HG02759 (cell line): ENCODE results near the gene ST3GAL5.
A peak's percentile ranks its signal among the peaks of the same experiment; 100 is the strongest.
"Not testable (repeated sequence)": the region's sequence is repeated elsewhere in the genome, so short reads cannot be mapped to it uniquely, and the experiment has no call there.

Experiments
- ATAC-seq: cut with Tn5 transposase; IDR thresholded peaks from one replicate; pipeline ENCODE4 v1.9.1; 2021; ENCODE audit warnings: mild to moderate bottlenecking, moderate library complexity; ENCODE audit not compliant: unreplicated experiment

Gene ST3GAL5

DNA sequence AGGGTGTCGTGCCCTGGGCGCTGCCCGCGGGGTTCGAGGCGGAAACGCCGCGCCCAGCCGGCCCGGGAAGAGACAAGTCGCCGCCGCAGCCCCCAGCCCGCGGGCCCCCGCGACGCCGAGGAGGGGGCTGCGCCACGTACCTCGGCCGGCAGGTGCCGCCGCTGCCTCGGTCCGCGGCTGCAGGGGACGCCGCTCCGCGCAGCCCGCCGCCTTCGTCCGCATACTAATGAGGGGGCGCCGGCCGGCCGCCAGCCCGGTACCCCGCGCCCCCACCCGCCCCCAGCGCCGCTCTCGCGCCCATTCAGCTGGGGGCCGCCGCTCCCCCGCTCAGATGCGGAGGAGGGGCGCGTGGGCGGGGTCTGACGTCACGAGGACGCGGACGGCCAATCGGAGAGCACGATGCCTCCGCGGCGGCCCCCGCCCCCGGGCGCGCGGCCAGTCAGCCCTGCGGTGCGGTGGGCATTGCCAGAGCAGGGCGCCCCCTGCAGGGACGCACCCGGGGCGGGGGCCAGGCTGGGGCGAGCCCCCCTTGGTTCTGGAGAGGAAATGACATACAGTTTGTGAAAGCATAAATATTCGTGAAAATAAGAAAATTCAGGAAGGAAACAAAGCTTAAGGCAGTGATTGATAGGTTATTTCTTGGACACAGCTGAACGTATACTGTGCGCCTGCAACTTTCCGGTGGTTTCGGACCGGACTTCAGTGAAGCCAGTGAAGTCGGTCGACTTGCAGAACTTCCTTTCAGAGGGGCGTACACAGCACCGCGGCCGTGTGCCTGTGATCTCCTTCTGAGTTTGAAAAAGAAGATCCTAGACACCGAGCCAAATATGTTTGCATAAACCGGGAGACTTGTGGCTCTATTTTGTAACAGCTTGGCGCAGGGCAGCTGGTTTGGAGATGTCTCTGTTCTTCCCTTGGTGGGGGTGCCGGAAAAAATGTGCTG, at the start of gene ST3GAL5:
Gene ST3GAL5 (minus strand): TSS at position 307 of the 943 bp plus-strand sequence. CDS start 85 bp downstream, at position 222.
- peak; percentile 90 for ATAC-seq

DNA sequence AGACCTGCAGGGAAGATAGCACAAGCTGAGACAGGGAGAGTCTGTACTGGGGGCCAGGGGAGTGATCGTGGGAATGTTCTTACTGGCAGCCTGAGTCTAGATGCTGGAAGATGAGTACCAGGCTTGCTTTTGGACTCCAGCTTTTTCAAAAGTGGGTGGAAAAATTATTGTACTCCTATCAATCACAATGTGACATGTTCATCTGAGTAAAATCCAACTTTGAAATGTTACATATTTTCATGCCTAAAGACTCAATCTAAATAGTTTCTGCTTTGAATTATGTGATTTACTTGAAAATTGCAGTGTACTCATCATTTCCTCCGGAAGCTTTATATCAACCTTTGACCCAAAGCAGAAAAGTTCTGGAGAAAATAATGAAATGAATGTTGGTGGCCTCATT, 49.7 kb upstream of the ST3GAL5 start:
- no peak for ATAC-seq

- no peak for ATAC-seq
These were observed 48.3 kb upstream of the ST3GAL5 start for GRCh38 chr2:85937069-85937439.

DNA sequence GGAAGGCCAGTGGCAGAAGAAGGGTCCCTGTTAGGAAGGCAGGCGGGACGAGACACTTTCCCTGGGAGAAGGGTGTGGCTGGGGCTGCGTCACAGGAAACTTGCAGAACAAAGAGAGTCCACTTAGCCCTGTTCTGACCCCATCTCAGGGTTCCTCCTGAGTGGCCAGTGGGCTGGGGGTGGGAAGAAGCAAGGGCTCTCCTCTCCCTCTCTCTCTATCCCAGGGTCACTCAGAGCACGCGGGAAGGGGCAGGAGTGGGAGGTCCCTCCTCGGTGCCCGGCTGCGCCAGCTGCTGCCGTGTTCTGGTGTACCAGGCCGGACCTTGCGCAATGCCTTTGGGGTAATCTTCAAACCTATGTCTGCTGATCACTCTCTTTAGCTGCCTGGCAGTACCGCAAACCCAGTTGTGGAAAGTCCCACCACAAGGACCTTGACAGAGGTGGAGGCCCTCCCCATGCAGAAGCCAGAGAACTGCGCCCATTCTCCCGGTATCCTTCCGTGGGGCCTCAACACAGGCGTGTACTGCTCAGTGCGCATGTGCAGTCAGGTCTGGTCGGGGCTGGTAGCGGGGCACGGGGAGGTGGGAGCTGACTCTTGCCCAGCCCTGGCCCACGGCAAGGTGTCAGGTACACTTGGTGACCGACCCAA, 47.8 kb upstream of the ST3GAL5 start:
- ATAC-seq: no peak

- ATAC-seq: no peak
These were observed 47.0 kb upstream of the ST3GAL5 start for GRCh38 chr2:85935746-85936208.

DNA sequence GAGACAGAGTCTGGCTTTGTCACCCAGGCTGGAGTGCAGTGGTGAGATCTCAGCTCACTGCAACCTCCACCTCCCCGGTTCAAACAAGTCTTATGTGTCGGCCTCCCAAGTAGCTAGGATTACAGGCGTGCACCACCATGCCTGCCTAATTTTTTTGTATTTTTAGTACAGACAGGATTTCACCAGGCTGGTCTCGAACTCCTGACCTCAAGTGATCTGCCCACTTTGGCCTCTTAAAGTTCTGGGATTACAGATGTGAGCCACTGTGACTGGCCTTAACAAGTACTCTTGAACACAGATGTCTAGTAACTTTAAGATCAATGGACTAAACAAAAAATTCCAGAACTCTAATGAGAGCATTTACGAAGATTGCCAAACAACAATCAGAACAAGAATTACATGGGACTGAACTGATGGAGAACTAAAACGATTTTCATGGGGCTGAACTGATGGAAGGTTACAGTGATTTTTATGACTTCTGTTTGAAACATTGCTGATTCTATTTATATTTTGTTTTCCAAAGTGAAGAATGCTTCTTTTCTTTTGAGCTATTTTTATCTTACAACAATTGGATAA, 46.5 kb upstream of the ST3GAL5 start:
- ATAC-seq: no peak

- ATAC-seq: no peak
These were observed 45.2 kb upstream of the ST3GAL5 start for GRCh38 chr2:85933753-85934594.

- not testable (repeated sequence) for ATAC-seq
These were observed 42.4 kb upstream of the ST3GAL5 start for GRCh38 chr2:85931151-85931550.

GRCh38 chr2:85930129-85931124, 41.6 kb upstream of the ST3GAL5 start:
- ATAC-seq: no peak

DNA sequence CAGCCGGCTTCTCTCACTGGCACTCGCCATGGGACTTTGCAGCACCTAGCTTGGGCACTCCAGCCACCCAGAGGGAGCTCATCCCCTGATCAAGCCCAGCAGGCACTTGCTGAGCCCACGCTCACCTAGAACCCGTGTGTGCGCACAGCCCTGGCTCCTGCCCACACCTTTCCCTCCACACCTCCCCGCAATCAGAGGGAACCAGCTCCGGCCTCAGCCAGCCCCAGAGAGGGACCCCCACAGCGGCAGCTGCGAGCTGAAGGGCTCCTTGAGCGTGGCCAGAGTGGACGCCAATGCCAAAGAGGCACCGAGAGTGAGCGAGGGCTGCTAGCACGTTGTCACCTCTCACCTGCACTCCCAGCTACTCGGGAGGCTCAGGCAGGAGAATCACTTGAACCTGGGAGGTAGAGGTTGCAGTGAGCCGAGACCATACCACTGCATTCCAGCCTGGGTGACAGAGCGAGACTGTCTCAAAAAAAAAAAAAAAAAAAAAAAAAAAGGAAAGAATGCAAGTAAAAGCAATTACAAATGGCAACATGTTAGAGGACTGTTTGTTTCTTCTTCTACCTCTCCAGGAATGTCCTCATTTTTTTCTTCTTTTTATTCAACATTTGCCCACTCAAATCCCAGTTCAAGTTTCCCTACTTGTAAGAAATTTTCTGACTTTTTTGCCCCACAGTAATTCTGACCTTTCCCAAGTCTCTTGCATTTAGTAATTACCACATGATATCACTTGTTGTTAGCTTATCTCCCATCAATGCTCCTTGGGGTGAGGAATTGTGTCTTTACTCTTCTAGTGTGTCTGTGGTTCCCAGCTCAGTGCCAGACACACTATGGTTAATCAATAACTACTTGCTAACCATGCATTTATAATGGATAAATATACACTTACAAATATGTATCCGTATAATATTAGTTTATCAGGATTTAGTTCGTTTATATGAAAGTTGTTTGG, 40.6 kb upstream of the ST3GAL5 start:
- ATAC-seq: no peak

GRCh38 chr2:85926931-85927661, 38.3 kb upstream of the ST3GAL5 start:
- no peak for ATAC-seq

DNA sequence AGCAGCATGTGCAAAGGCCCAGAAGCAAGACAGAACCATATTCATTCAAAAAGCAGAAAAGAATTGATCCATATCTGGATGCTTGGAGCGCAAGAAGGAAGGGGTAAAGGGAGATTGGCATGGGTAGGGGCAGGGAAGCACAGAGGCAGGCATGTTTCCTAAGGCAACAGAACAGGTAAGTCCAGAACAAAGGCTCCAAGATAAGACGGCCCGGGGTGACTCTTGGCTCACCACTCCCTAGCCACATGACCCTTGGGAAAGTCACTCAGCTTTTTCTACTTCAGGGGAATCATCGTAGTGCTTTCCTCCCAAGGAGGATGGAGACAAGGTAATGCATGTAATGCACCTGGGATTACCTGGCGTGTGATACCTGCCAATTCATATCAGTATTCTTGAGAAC, 37.7 kb upstream of the ST3GAL5 start:
- no peak for ATAC-seq

- no peak for ATAC-seq
These were observed 36.5 kb upstream of the ST3GAL5 start for GRCh38 chr2:85925216-85925671.

- no peak for ATAC-seq
These were observed 35.7 kb upstream of the ST3GAL5 start for GRCh38 chr2:85924522-85924921.

GRCh38 chr2:85922199-85922598, 33.4 kb upstream of the ST3GAL5 start:
- ATAC-seq: no peak

- no peak for ATAC-seq
These were observed 32.9 kb upstream of the ST3GAL5 start for GRCh38 chr2:85921659-85922058.

GRCh38 chr2:85920810-85921545, 32.2 kb upstream of the ST3GAL5 start:
- no peak for ATAC-seq
